Neural progenitor cell (in vitro differentiated cells): ENCODE measurements around the gene FAS.

Experiments
- EZH2 ChIP-seq: fragments of 200-600 bp; sonication (generic); IDR thresholded peaks from 2 replicates; pipeline ENCODE4 v1.6.1; 2017; ENCODE audit warnings: antibody characterized with exemption, mild to moderate bottlenecking, moderate library complexity
- EZH2phosphoT487 ChIP-seq: fragments of 200-600 bp; sonication (generic); IDR thresholded peaks from 2 replicates; pipeline ENCODE4 v1.6.1; 2017; ENCODE audit warnings: antibody characterized with exemption
- TF ChIP-seq, protein P1 (sequence below): fragments of 200-600 bp; sonication (generic); IDR thresholded peaks from 2 replicates; pipeline ENCODE4 v1.5.1; 2017; ENCODE audit warnings: antibody characterized with exemption, mild to moderate bottlenecking

DNA sequence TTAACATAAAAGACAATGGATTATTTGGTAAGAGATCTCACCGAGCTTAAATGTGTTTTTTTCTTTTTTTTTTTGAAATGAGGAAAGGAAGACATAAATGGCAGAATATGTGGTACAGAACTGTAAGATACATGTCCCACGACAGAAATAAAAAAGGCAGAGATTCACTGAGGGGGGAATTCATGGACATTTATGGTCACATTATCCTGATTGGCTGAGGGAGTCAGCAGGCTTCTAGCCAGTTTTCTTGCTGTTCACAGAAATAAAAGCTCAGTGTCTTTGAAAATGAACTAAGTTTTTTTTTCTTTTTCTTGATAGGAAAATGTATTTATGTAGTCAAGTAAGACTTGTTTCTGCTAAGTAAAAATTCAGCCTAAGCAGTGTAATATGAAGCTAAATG, 8.2 kb upstream of the FAS start:
- TF ChIP-seq, protein P1, sequence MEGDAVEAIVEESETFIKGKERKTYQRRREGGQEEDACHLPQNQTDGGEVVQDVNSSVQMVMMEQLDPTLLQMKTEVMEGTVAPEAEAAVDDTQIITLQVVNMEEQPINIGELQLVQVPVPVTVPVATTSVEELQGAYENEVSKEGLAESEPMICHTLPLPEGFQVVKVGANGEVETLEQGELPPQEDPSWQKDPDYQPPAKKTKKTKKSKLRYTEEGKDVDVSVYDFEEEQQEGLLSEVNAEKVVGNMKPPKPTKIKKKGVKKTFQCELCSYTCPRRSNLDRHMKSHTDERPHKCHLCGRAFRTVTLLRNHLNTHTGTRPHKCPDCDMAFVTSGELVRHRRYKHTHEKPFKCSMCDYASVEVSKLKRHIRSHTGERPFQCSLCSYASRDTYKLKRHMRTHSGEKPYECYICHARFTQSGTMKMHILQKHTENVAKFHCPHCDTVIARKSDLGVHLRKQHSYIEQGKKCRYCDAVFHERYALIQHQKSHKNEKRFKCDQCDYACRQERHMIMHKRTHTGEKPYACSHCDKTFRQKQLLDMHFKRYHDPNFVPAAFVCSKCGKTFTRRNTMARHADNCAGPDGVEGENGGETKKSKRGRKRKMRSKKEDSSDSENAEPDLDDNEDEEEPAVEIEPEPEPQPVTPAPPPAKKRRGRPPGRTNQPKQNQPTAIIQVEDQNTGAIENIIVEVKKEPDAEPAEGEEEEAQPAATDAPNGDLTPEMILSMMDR, result no peak
- TF ChIP-seq EZH2 (no peak), EZH2phosphoT487 (no peak)
